GM12878 (cell line): ENCODE data around the gene COL4A2.

ENCODE experiments used
- EGR1 ChIP-seq, 2 experiments: IDR thresholded peaks; 1 replicate in 1 of 2; 2 replicates in 1 of 2; pipeline ENCODE4 v1.6.1; 2011 to 2012; ENCODE audit warnings: low read depth in 2 of 2, low read length in 2 of 2, borderline replicate concordance in 1 of 2, mild to moderate bottlenecking in 1 of 2, moderate library complexity in 1 of 2
- NRF1 ChIP-seq: conservative IDR thresholded peaks from 2 replicates; pipeline ENCODE4 v1.6.1; 2011; ENCODE audit warnings: mild to moderate bottlenecking, low read depth, low read length, improper control_type of control experiment
- PKNOX1 ChIP-seq: fragments of 450-650 bp; IDR thresholded peaks from 2 replicates; pipeline ENCODE4 v1.6.1; 2016; ENCODE audit warnings: mild to moderate bottlenecking
- POLR2AphosphoS2 ChIP-seq: IDR thresholded peaks from 2 replicates; pipeline ENCODE4 v1.6.1; 2011; ENCODE audit warnings: low read depth, mild to moderate bottlenecking, low read length, improper control_type of control experiment, moderate library complexity
- SP1 ChIP-seq: IDR thresholded peaks from one replicate; pipeline ENCODE4 v1.6.1; 2011; ENCODE audit warnings: low read depth, low read length
- TF ChIP-seq, protein P1 (sequence below), 3 experiments: IDR thresholded peaks in 2 of 3; conservative IDR thresholded peaks in 1 of 3; 2 replicates each; pipeline ENCODE4 v1.5.1; 2011; ENCODE audit warnings: low read depth in 3 of 3, low read length in 3 of 3, mild to moderate bottlenecking in 3 of 3, control low read depth in 2 of 3, moderate library complexity in 2 of 3, inconsistent platforms in 1 of 3, mixed read lengths in 1 of 3; ENCODE audit not compliant: control insufficient read depth in 2 of 3, insufficient read depth in 1 of 3; ENCODE audit errors: extremely low read depth in 1 of 3

GRCh38 chr13:110275931-110276552 is 31.0 kb upstream of the COL4A2 start:
- TF ChIP-seq SP1, result no peak
- TF ChIP-seq EGR1 (IDR thresholded peaks at IDR 0.05; ENCODE audit: borderline replicate concordance in 1 of 2, low read depth in 2 of 2, low read length in 2 of 2), result no peak
- no peak for TF ChIP-seq PKNOX1
- no peak for TF ChIP-seq POLR2AphosphoS2
- no peak for TF ChIP-seq NRF1
- TF ChIP-seq, protein P1, sequence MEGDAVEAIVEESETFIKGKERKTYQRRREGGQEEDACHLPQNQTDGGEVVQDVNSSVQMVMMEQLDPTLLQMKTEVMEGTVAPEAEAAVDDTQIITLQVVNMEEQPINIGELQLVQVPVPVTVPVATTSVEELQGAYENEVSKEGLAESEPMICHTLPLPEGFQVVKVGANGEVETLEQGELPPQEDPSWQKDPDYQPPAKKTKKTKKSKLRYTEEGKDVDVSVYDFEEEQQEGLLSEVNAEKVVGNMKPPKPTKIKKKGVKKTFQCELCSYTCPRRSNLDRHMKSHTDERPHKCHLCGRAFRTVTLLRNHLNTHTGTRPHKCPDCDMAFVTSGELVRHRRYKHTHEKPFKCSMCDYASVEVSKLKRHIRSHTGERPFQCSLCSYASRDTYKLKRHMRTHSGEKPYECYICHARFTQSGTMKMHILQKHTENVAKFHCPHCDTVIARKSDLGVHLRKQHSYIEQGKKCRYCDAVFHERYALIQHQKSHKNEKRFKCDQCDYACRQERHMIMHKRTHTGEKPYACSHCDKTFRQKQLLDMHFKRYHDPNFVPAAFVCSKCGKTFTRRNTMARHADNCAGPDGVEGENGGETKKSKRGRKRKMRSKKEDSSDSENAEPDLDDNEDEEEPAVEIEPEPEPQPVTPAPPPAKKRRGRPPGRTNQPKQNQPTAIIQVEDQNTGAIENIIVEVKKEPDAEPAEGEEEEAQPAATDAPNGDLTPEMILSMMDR (IDR thresholded peaks at IDR 0.05 in 2 of 3, conservative IDR thresholded peaks at IDR 0.05 in 1 of 3; ENCODE audit: control insufficient read depth in 2 of 3, extremely low read depth in 1 of 3, insufficient read depth in 1 of 3, low read depth in 3 of 3, low read length in 3 of 3), result no peak
